H1 (cell line): ENCODE data around the gene MGME1. TPM values are rescaled to one million over a fixed set of nuclear protein-coding genes. Genes with fewer than 3 reads are reported as not detected.

Experiments used
- CTCF ChIA-PET: fragments of 300-600 bp; sonication (Branson Sonifier 250); formaldehyde crosslinking; loops from one replicate; lab custom pipeline; 2021; ENCODE audit not compliant: partially characterized antibody; lab: Charles Lee
- POLR2A ChIA-PET: fragments of 300-600 bp; sonication (Branson Sonifier 250); formaldehyde crosslinking; loops from one replicate; lab custom pipeline; 2021; ENCODE audit warnings: inconsistent platforms; ENCODE audit not compliant: partially characterized antibody; lab: Charles Lee
- DNase-seq, 2 experiments: peaks; one replicate each; pipeline versions ENCODE4 v3.0.0 to v3.0.0-alpha.2; 2010 to 2022; ENCODE audit warnings: low spot score in 2 of 2, low read depth in 1 of 2, mixed read lengths in 1 of 2
- FAIRE-seq: peaks from 2 replicates; lab custom pipeline; 2011; peaks lifted over from hg19 to GRCh38; lab: Jason Lieb, UNC
- H2AFZ ChIP-seq: 2 replicates; pipeline ENCODE4 v1.8.1; 2012; ENCODE audit warnings: low read length, inconsistent platforms
- H2AK5ac ChIP-seq: 2 replicates; pipeline ENCODE4 v1.6.1; 2013; ENCODE audit warnings: low read depth, low read length
- H2BK120ac ChIP-seq: replicated peaks from 2 replicates; pipeline ENCODE3; 2013; ENCODE audit warnings: low read depth, low read length, inconsistent platforms
- H2BK12ac ChIP-seq: 2 replicates; pipeline ENCODE4 v1.6.1; 2013; ENCODE audit warnings: low read depth, low read length
- H2BK15ac ChIP-seq: 2 replicates; pipeline ENCODE4 v1.6.1; 2013; ENCODE audit warnings: low read length
- H2BK20ac ChIP-seq: 2 replicates; pipeline ENCODE4 v1.6.1; 2013; ENCODE audit warnings: low read length
- H2BK5ac ChIP-seq: 2 replicates; pipeline ENCODE4 v1.6.1; 2013; ENCODE audit warnings: low read depth, low read length
- H3K14ac ChIP-seq: 2 replicates; pipeline ENCODE4 v1.6.1; 2013; ENCODE audit warnings: inconsistent platforms; ENCODE audit not compliant: insufficient read length
- H3K18ac ChIP-seq: 2 replicates; pipeline ENCODE4 v1.6.1; 2013; ENCODE audit warnings: low read length; ENCODE audit errors: extremely low read depth
- H3K23ac ChIP-seq: 2 replicates; pipeline ENCODE4 v1.6.1; 2013; ENCODE audit warnings: inconsistent platforms; ENCODE audit not compliant: insufficient read length
- H3K23me2 ChIP-seq: 2 replicates; pipeline ENCODE4 v1.6.1; 2013; ENCODE audit warnings: low read depth, low read length
- H3K27ac ChIP-seq: 2 replicates; pipeline ENCODE4 v1.6.1; 2011; ENCODE audit warnings: low read depth, low read length, inconsistent platforms
- H3K27me3 ChIP-seq, 4 experiments: replicated peaks in 1 of 4; 1 replicate in 1 of 4; 2 replicates in 3 of 4; pipeline versions ENCODE4 v1.6.1 to v1.8.1; 2011 to 2013; ENCODE audit warnings: low read length in 3 of 4, mild to moderate bottlenecking in 3 of 4, inconsistent platforms in 2 of 4, mixed read lengths in 2 of 4, moderate library complexity in 1 of 4; ENCODE audit not compliant: control insufficient read depth in 3 of 4, insufficient read depth in 3 of 4; ENCODE audit errors: extremely low read depth in 1 of 4
- H3K36me3 ChIP-seq, 4 experiments: 2 replicates each; pipeline versions ENCODE4 v1.6.1 to v1.8.1; 2011 to 2013; ENCODE audit warnings: mild to moderate bottlenecking in 4 of 4, low read length in 3 of 4, moderate library complexity in 2 of 4, control low read depth in 1 of 4, inconsistent platforms in 1 of 4; ENCODE audit not compliant: insufficient read depth in 4 of 4, control insufficient read depth in 2 of 4
- H3K4ac ChIP-seq: replicated peaks from 2 replicates; pipeline ENCODE3; 2013; ENCODE audit warnings: low read length, low read depth, mixed read lengths, inconsistent platforms; ENCODE audit not compliant: insufficient read length
- H3K4me1 ChIP-seq, 4 experiments: replicated peaks in 1 of 4; 1 replicate in 1 of 4; 2 replicates in 3 of 4; pipeline versions ENCODE4 v1.6.1 to v1.8.1; 2011 to 2013; ENCODE audit warnings: low read length in 3 of 4, inconsistent platforms in 2 of 4, mixed read lengths in 1 of 4; ENCODE audit not compliant: insufficient read depth in 4 of 4, control insufficient read depth in 3 of 4
- H3K4me2 ChIP-seq, 2 experiments: 2 replicates each; pipeline versions ENCODE4 v1.6.1 to v1.8.1; 2011 to 2013; ENCODE audit warnings: low read depth in 2 of 2, low read length in 2 of 2, control low read depth in 1 of 2, inconsistent platforms in 1 of 2, mild to moderate bottlenecking in 1 of 2; ENCODE audit not compliant: insufficient read depth in 1 of 2
- H3K4me3 ChIP-seq, 4 experiments: fragments of 200-600, 300-600 bp in 1 of 4; sonication (generic), shearing (Covaris generic), sonication (Bioruptor Twin) in 1 of 4; 2 replicates each; pipeline versions ENCODE4 v1.5.1 to v1.8.1; 2011 to 2016; ENCODE audit warnings: low read length in 4 of 4, low read depth in 3 of 4, control low read depth in 2 of 4, inconsistent platforms in 2 of 4, mild to moderate bottlenecking in 2 of 4, mixed read lengths in 1 of 4, moderate library complexity in 1 of 4; ENCODE audit not compliant: insufficient read depth in 2 of 4; ENCODE audit errors: extremely low read depth in 1 of 4
- H3K56ac ChIP-seq: replicated peaks from 2 replicates; pipeline ENCODE3; 2013; ENCODE audit warnings: low read depth, mild to moderate bottlenecking, mixed read lengths, low read length, inconsistent platforms; ENCODE audit not compliant: insufficient read length
- H3K79me1 ChIP-seq: 2 replicates; pipeline ENCODE4 v1.6.1; 2013; ENCODE audit warnings: low read depth, low read length, control low read depth
- H3K79me2 ChIP-seq, 2 experiments: 2 replicates each; pipeline versions ENCODE4 v1.6.1 to v1.8.1; 2012 to 2013; ENCODE audit warnings: low read length in 2 of 2, mild to moderate bottlenecking in 2 of 2, inconsistent platforms in 1 of 2; ENCODE audit not compliant: insufficient read depth in 2 of 2, control insufficient read depth in 1 of 2
- H3K9ac ChIP-seq, 4 experiments: replicated peaks in 1 of 4; 1 replicate in 1 of 4; 2 replicates in 3 of 4; pipeline versions ENCODE4 v1.6.1 to v1.8.1; 2011 to 2013; ENCODE audit warnings: low read depth in 3 of 4, low read length in 3 of 4, control low read depth in 2 of 4, mild to moderate bottlenecking in 2 of 4, moderate library complexity in 2 of 4, inconsistent platforms in 1 of 4; ENCODE audit errors: extremely low read depth in 1 of 4
- H3K9me3 ChIP-seq, 2 experiments: 2 replicates each; pipeline versions ENCODE4 v1.6.1 to v1.8.1; 2012 to 2013; ENCODE audit warnings: mild to moderate bottlenecking in 2 of 2, moderate library complexity in 2 of 2, control low read depth in 1 of 2, inconsistent platforms in 1 of 2, low read depth in 1 of 2, low read length in 1 of 2, mixed read lengths in 1 of 2; ENCODE audit not compliant: insufficient read depth in 2 of 2
- H4K20me1 ChIP-seq, 2 experiments: replicated peaks in 1 of 2; 2 replicates each; pipeline versions ENCODE3 to v1.8.1; 2011 to 2013; ENCODE audit warnings: inconsistent platforms in 2 of 2, low read length in 2 of 2, mild to moderate bottlenecking in 1 of 2; ENCODE audit not compliant: insufficient read depth in 2 of 2, control insufficient read depth in 1 of 2
- H4K5ac ChIP-seq: 2 replicates; pipeline ENCODE4 v1.6.1; 2013; ENCODE audit warnings: low read length, low read depth, mixed read lengths, inconsistent platforms; ENCODE audit not compliant: insufficient read length
- H4K8ac ChIP-seq: 2 replicates; pipeline ENCODE4 v1.8.0; 2013; ENCODE audit warnings: mild to moderate bottlenecking, moderate library complexity, low read length, inconsistent platforms; ENCODE audit not compliant: insufficient read depth; ENCODE audit errors: extremely low read depth
- H4K91ac ChIP-seq: replicated peaks from 2 replicates; pipeline ENCODE3; 2013; ENCODE audit warnings: low read length, mixed read lengths, inconsistent platforms; ENCODE audit not compliant: insufficient read length
- CHD1 ChIP-seq: IDR thresholded peaks from 2 replicates; pipeline ENCODE4 v1.6.1; 2012; ENCODE audit warnings: low read depth, low read length, improper control_type of control experiment
- CTCF ChIP-seq, 3 experiments: IDR thresholded peaks; 1 replicate in 2 of 3; 2 replicates in 1 of 3; pipeline versions ENCODE4 v1.5.1 to v1.6.1; 2011; ENCODE audit warnings: low read length in 3 of 3, mild to moderate bottlenecking in 3 of 3, inconsistent platforms in 2 of 3, low read depth in 1 of 3, moderate library complexity in 1 of 3; ENCODE audit not compliant: insufficient read depth in 1 of 3; ENCODE audit errors: control extremely low read depth in 1 of 3
- EP300 ChIP-seq, 2 experiments: IDR thresholded peaks; 1 replicate in 1 of 2; 2 replicates in 1 of 2; pipeline ENCODE4 v1.6.1; 2011 to 2012; ENCODE audit warnings: low read depth in 2 of 2, low read length in 2 of 2, mild to moderate bottlenecking in 2 of 2, borderline replicate concordance in 1 of 2, inconsistent platforms in 1 of 2, moderate library complexity in 1 of 2
- HDAC2 ChIP-seq, 2 experiments: fragments of 300-600 bp in 1 of 2; sonication (generic) in 1 of 2; IDR thresholded peaks; 2 replicates each; pipeline ENCODE4 v1.6.1; 2011 to 2012; ENCODE audit warnings: low read depth in 2 of 2, low read length in 2 of 2, mild to moderate bottlenecking in 2 of 2, moderate library complexity in 2 of 2, borderline replicate concordance in 1 of 2, inconsistent platforms in 1 of 2
- KDM1A ChIP-seq: fragments of 200-600, 300-600 bp; sonication (generic); IDR thresholded peaks from 2 replicates; pipeline ENCODE4 v1.7.1; 2016; ENCODE audit warnings: mild to moderate bottlenecking, low read length, borderline replicate concordance
- NANOG ChIP-seq: IDR thresholded peaks from 2 replicates; pipeline ENCODE4 v1.6.1; 2011; ENCODE audit warnings: low read length, low read depth, mild to moderate bottlenecking, inconsistent platforms; ENCODE audit not compliant: insufficient read depth, poor library complexity, severe bottlenecking
- POLR2AphosphoS5 ChIP-seq: IDR thresholded peaks from 2 replicates; pipeline ENCODE4 v1.6.1; 2011; ENCODE audit warnings: low read depth, low read length
- SAP30 ChIP-seq: fragments of 300-600 bp; sonication (generic); IDR thresholded peaks from 2 replicates; pipeline ENCODE4 v1.7.1; 2012; ENCODE audit warnings: low read length, moderate library complexity, mild to moderate bottlenecking, inconsistent platforms; ENCODE audit not compliant: insufficient read depth, insufficient replicate concordance
- WGBS, 2 experiments: shearing (Covaris generic) in 1 of 2; methylation state at CpG; one replicate each; pipeline versions ENCODE4 v1.1.6 to v1.1.7; 2013 to 2015; ENCODE audit warnings: low lambda C conversion rate in 2 of 2, mixed read lengths in 2 of 2, inconsistent platforms in 1 of 2, low coverage in 1 of 2, missing lambda C conversion rate in 1 of 2; ENCODE audit not compliant: insufficient replicate concordance in 2 of 2, insufficient coverage in 1 of 2, insufficient read length in 1 of 2; ENCODE audit errors: extremely low coverage in 1 of 2, missing lambda C conversion rate in 1 of 2; 5-methylcytosine and 5-hydroxymethylcytosine counted together
- polyA plus RNA-seq, 7 experiments: library from polyadenylated mRNA; depleted of rRNA in 3 of 7; stranded (reverse) in 5 of 7; unstranded in 2 of 7; fragments of >200 nt in 5 of 7; fragments of 200-250 nt in 2 of 7; gene quantifications; 1 replicate in 5 of 7; 2 replicates in 1 of 7; 4 replicates in 1 of 7; pipeline versions ENCODE4 v1.2.1 to v1.2.3, GENCODE V29; 2011 to 2013; ENCODE audit warnings: missing spikeins in 2 of 7, mixed read lengths in 2 of 7
- total RNA-seq: library from RNA; stranded (reverse); fragmentation: NEBNext Ultra II Directional; extraction: Animal tissue kit (Norgen Biotek cat#: 25700); gene quantifications from 2 replicates; pipeline ENCODE4 v1.2.1, GENCODE V29; 2021

The MGME1 gene
- total and polyA plus RNA-seq, 2 of the 8 experiments (the other 6 are each of a cell fraction or from before 2014, with no cell fraction given) = 27.7 to 59.0 TPM

- no peak overlapping the region for H2AFZ ChIP-seq
- no peak overlapping the region for H2BK12ac ChIP-seq
- no peak overlapping the region for H3K18ac ChIP-seq
- TF ChIP-seq CHD1 (no peak), POLR2AphosphoS5 (no peak), SAP30 (no peak), NANOG (no peak), KDM1A (no peak), HDAC2 (IDR thresholded peaks at IDR 0.05; ENCODE audit: borderline replicate concordance in 1 of 2, low read depth in 2 of 2, low read length in 2 of 2) (no peak), CTCF (IDR thresholded peaks at IDR 0.05; ENCODE audit: control extremely low read depth in 1 of 3, insufficient read depth in 1 of 3, low read depth in 1 of 3, low read length in 3 of 3) (no peak), EP300 (IDR thresholded peaks at IDR 0.05; ENCODE audit: borderline replicate concordance in 1 of 2, low read depth in 2 of 2, low read length in 2 of 2) (no peak)
- no peak overlapping the region for H3K27ac ChIP-seq
- POLR2A ChIA-PET = interaction anchor here (0.9 to 1.3 kb wide), 2 partner anchors 25 to 30 kb away, joined by 3 read pairs; no protein-coding TSS in a partner anchor
- no peaks in the 10 kb centered on the region for H3K36me3 ChIP-seq
- H2BK15ac ChIP-seq = no peak overlapping the region
- H4K20me1 ChIP-seq = no peaks in the 10 kb centered on the region
- no peak overlapping the region for H3K4me3 ChIP-seq
- peaks cover 0 to 20% (median 6%) of the 10 kb centered on the region in 4 experiments; a peak in 6 of 7 replicates for H3K4me1 ChIP-seq
- no peaks in the 10 kb centered on the region for H3K9me3 ChIP-seq
- H3K4me2 ChIP-seq = no peak overlapping the region
- H3K23ac ChIP-seq = no peak overlapping the region
- H3K79me1 ChIP-seq = no peaks in the 10 kb centered on the region
- H3K9ac ChIP-seq = no peak overlapping the region
- no peak overlapping the region for H4K91ac ChIP-seq
- H3K4ac ChIP-seq = no peak overlapping the region
- no peak overlapping the region for H2BK5ac ChIP-seq
- DNase-seq (no peak), FAIRE-seq (no peak)
- 86% methylated on average over 1 of the region's 1 CpG; no CpG with 5 or more reads in 1 of the 2 experiments for WGBS, 2 experiments
- CTCF ChIA-PET = interaction anchor here (1.2 to 2.9 kb wide), 6 partner anchors 34 to 428 kb away, joined by 3 to 17 read pairs (median 5); no protein-coding TSS in a partner anchor
- H3K14ac ChIP-seq = no peak overlapping the region
- H3K23me2 ChIP-seq = no peaks in the 10 kb centered on the region
- no peaks in the 10 kb centered on the region for H3K79me2 ChIP-seq
- H2BK120ac ChIP-seq = no peak overlapping the region
- H3K27me3 ChIP-seq = no peaks in the 10 kb centered on the region
- H2BK20ac ChIP-seq = no peak overlapping the region
- H4K5ac ChIP-seq = no peak overlapping the region
- no peak overlapping the region for H4K8ac ChIP-seq
- H2AK5ac ChIP-seq = no peak overlapping the region
- no peak overlapping the region for H3K56ac ChIP-seq
Observed at GRCh38 chr20:17933121-17933520, 35.7 kb upstream of the MGME1 start.
